HG03565 (cell line): ENCODE results near the gene SLC10A3.

ENCODE experiments used
- ATAC-seq: cut with Tn5 transposase; IDR thresholded peaks from one replicate; pipeline ENCODE4 v1.9.1; 2021; ENCODE audit warnings: mild to moderate bottlenecking, moderate library complexity; ENCODE audit not compliant: unreplicated experiment

The SLC10A3 gene

GRCh38 chrX:154466036-154466435, 24.4 kb downstream of the SLC10A3 start:
- ATAC-seq, result no peak

GRCh38 chrX:154465601-154466000, 24.8 kb downstream of the SLC10A3 start:
- ATAC-seq, result no peak

DNA sequence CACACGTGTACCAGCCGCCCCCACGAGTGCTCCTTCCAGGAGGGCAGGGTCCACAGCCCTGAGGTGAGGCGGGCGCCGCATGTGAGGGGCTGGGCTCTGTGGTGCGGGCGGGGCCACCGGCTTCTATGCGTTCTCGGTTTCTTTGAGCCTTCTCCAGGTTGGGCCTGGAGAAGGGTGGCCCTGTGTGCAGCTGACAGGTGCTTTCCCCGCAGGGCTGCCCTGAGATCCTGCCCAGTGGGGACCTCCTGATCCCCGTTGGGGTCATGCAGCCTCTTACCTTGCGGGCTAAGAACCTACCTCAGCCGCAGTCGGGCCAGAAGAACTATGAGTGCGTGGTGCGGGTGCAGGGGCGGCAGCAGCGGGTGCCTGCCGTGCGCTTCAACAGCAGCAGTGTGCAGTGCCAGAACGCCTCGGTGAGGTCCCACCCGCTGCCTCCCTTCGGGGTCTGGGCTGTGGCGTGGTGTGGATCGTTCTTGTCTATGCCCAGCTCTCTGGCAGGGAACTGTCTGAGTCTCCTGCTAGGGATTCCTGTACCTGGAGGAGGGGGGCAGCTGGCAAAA, 25.5 kb downstream of the SLC10A3 start:
- no peak for ATAC-seq

GRCh38 chrX:154463611-154464220, 26.7 kb downstream of the SLC10A3 start:
- no peak for ATAC-seq

- ATAC-seq, result no peak
Observed at GRCh38 chrX:154462396-154462795, 28.0 kb downstream of the SLC10A3 start.

- no peak for ATAC-seq
Observed at GRCh38 chrX:154460326-154460725, 30.1 kb downstream of the SLC10A3 start.

DNA sequence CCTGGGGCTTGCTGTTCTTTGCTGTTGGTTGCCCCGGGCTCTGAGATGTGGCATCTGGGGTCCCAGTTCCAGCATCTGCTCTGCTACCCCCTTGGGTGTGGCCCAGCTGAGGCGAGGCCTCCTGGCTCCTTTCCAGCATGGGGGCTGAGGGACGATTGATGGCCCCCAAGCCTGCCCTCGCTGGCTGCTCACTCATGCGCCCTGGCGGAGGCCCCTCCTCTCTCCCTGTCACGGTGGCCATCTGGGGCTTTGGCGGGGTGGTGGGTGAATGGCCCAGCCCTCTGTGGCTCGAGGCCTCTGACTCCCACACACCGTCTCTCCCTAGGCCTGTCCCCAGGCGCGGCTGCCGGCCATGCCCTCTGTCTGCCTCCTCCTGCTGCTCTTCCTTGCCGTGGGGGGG, 30.6 kb downstream of the SLC10A3 start:
- no peak for ATAC-seq

- no peak for ATAC-seq
Observed at GRCh38 chrX:154458954-154459778, 31.3 kb downstream of the SLC10A3 start.

GRCh38 chrX:154458116-154458953, 32.1 kb downstream of the SLC10A3 start, which contains the start of gene PLXNA3:
PLXNA3 (plus strand) TSS chrX:154458281; CDS start chrX:154460184, 1,903 bp downstream.
- peak; percentile 55 for ATAC-seq

DNA sequence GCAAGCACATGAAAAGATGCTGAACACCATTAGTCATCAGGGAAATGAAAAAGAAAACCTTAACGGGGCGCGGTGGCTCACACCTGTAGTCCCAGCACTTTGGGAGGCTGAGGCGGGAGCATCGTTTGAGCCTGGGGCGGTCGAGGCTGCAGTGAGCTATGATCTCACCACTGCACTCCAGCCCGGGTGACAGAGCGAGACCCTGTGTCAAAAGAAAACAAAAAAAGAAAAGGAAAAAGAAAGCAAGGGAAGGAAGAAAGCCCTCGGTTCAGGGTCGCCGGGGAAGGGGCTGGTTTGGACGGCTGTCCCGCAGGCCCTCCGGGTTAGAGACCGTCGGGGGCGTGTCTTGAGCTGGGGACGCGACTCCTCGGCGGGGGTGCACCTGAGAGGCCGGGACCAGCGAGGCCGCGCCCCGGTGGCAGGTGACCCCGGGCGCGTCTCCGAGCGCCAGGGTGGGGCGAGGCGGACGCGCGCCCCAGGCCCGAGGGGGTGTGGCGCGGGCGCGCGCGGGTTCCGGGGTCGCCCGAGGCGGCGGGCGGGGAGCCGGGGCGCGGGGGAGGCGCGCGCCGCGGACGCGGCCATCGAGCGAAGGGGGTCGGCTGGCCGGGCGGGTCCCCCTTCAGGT, 32.8 kb downstream of the SLC10A3 start:
- peak; percentile 44 for ATAC-seq

DNA sequence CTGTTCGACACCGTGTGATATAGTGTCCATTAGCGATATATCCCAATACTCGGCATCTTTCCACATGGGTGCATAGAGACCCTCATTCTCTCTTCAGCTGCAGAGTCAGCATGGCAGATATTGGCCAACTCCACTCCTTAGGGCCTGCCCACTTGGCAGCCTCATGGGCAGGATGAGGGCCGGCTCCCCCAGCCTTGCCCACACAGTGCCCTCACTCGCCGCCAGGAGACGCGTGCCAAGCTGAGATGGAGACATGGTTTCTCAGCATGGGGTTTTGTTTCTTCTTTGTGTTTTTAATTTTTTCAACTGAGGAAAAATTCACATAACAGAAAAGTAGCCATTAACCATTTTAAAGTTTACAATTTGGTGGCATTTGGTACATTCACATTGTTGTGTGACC, 37.6 kb downstream of the SLC10A3 start:
- ATAC-seq, result no peak

- no peak for ATAC-seq
Observed at GRCh38 chrX:154450312-154450711, 40.1 kb downstream of the SLC10A3 start.

DNA sequence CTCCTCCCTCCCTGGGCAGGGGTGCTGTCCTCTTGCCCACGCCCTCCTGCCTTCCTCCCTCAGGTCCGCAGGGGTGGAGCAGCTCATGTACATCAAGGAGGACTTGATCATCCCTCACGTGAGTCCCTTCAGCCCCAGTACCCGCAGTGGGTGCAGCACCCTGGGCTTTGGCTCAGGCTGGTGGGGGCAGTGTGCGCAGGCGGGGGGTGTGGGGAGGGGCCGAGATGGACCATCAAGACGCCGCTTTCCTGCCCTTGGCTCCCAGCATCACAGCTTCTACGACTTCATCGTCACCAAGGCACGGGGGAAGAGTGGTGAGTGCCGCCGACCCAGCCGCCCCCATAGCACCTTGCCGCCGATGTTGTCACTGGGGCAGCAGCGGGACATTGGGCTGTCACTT, 40.8 kb downstream of the SLC10A3 start:
- ATAC-seq, result no peak

GRCh38 chrX:154448484-154448883, 41.9 kb downstream of the SLC10A3 start:
- no peak for ATAC-seq

GRCh38 chrX:154446430-154446829, 44.0 kb downstream of the SLC10A3 start:
- ATAC-seq, result no peak

DNA sequence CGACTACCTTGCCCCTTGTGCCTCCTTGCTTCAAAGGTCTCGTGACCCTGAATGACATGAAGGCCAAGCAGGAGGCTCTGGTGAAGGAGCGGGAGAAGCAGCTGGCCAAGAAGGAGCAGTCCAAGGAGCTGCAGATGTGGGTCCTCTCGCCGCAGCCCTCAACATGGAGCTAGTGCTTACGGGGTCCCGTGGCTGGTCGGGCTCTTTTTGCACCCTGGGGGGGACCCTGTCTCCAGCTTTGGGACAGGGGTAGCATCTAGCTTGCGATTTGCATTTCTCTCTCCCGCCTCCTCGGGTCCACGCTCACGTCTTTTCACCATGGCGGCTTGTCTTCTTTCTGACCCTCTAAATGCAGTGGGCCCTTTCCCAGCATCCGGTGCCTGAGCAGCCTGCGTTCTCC, 44.7 kb downstream of the SLC10A3 start:
- no peak for ATAC-seq

- no peak for ATAC-seq
Observed at GRCh38 chrX:154444755-154445246, 45.6 kb downstream of the SLC10A3 start.

DNA sequence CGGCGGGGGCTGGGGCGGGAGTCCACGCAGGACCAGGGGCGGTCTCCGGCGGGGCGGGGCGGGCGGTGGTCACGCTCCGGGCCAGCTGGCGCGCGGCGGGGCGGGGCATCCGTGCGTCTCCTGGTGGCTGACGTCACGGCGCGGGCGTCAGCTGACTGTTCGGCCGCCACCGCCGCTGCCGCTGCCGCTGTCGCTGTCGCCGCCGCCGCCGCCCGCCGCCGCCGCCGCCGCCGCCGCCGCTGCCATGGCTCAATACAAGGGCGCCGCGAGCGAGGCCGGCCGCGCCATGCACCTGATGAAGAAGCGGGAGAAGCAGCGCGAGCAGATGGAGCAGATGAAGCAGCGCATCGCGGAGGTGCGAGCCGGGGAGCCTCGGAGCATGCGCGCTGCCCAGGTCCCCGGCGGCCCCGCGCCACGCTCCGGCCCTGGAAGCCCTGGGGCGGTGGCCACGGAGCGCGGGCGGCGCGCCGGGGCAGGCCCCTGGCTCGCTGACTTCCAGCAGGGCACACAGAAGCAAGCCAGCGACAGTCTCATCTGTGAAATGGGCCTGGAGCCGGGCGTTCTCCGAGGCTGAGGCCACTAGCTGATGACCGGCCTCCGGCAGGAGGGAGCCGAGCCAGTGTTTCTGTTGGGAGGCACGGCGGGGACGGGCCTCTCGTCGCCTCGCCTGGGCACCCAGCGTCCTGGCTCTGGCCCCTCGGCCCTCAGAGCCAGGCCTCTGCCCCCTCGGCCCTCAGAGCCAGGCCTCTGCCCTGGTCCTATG, 46.3 kb downstream of the SLC10A3 start, which contains the start of gene FAM50A:
Gene FAM50A (plus strand): TSS at position 150 of the 763 bp plus-strand sequence. CDS start 95 bp downstream, at position 245.
- peak; percentile 50 for ATAC-seq

DNA sequence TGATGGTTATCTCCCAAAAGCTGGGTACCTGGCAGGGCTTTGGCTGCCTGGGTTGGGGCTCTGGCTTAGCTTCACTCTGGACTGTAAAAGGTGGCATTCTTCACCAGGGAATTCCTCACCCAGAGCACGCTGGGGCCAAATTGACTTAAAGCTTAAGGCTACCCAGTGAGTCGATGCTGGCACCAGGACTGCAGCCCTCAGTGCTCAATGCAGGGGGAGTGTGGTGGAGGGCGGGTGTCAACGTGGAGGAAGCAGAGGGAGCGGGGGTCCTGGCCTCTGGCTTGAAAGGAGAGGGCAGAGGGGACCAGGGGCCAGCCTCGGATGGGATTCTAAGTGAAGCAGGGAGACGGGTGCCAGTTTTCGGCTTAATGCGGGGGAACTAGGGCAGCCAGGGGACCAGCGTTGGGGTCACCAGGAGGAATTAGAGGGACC, 46.9 kb downstream of the SLC10A3 start:
- no peak for ATAC-seq
